ENCODE results near the gene ATXN3.

Gene ATXN3

GRCh38 chr14:92106143-92106926 lies at the start of gene ATXN3:
Gene ATXN3 (minus strand): TSS chr14:92106582. CDS start chr14:92106552, 30 bp downstream.
- peak; percentile 98 for DNase-seq

GRCh38 chr14:92154283-92154942 lies 48.0 kb upstream of the ATXN3 start:
- DNase-seq, result no peak

- no peak for DNase-seq
Measured at GRCh38 chr14:92153581-92153980, 47.2 kb upstream of the ATXN3 start.

- DNase-seq, result peak; percentile 31
Measured at GRCh38 chr14:92144708-92145107, 38.3 kb upstream of the ATXN3 start.

- DNase-seq, result no peak
Measured at GRCh38 chr14:92143962-92144361, 37.6 kb upstream of the ATXN3 start.

GRCh38 chr14:92143309-92143708 lies 36.9 kb upstream of the ATXN3 start:
- no peak for DNase-seq

GRCh38 chr14:92135269-92135668 lies 28.9 kb upstream of the ATXN3 start:
- peak; percentile 25 for DNase-seq

GRCh38 chr14:92134456-92134855 lies 28.1 kb upstream of the ATXN3 start:
- no peak for DNase-seq

GRCh38 chr14:92122761-92123160 lies 16.4 kb upstream of the ATXN3 start:
- peak; percentile 20 for DNase-seq

GRCh38 chr14:92122351-92122677 lies 15.9 kb upstream of the ATXN3 start:
- DNase-seq, result peak; percentile 40

- peak; percentile 82 for DNase-seq
Measured at GRCh38 chr14:92121670-92122350, 15.4 kb upstream of the ATXN3 start, which contains the start of the genes CPSF2 and NDUFB1. Gene CPSF2 (plus strand): TSS chr14:92121969. CDS start chr14:92130985, 9,016 bp downstream. Gene NDUFB1 (minus strand): TSS chr14:92121706. CDS start chr14:92117637, 4,069 bp downstream.

- peak; percentile 52 for DNase-seq
Measured at GRCh38 chr14:92121207-92121669, 14.9 kb upstream of the ATXN3 start.

GRCh38 chr14:92109490-92109889 lies 3.1 kb upstream of the ATXN3 start:
- no peak for DNase-seq

- DNase-seq, result no peak
Measured at GRCh38 chr14:92108345-92109254, 2.2 kb upstream of the ATXN3 start.

- peak; percentile 58 for DNase-seq
Measured at GRCh38 chr14:92105893-92106142, 564 bp downstream of the ATXN3 start.

- DNase-seq, result no peak
Measured at GRCh38 chr14:92105073-92105892, 1.1 kb downstream of the ATXN3 start.

GRCh38 chr14:92103363-92103989 lies 2.9 kb downstream of the ATXN3 start:
- DNase-seq, result no peak

GRCh38 chr14:92099802-92100201 lies 6.6 kb downstream of the ATXN3 start:
- DNase-seq, result no peak

- no peak for DNase-seq
Measured at GRCh38 chr14:92093320-92093719, 13.1 kb downstream of the ATXN3 start.

- no peak for DNase-seq
Measured at GRCh38 chr14:92088494-92088893, 17.9 kb downstream of the ATXN3 start.

- no peak for DNase-seq
Measured at GRCh38 chr14:92074555-92074954, 31.8 kb downstream of the ATXN3 start.

Data from EL (cell line).